HG03460 (cell line): ENCODE measurements around the gene IER3.

Source experiments
- ATAC-seq: cut with Tn5 transposase; IDR thresholded peaks from one replicate; pipeline ENCODE4 v1.9.1; 2021; ENCODE audit not compliant: unreplicated experiment

Gene IER3

DNA sequence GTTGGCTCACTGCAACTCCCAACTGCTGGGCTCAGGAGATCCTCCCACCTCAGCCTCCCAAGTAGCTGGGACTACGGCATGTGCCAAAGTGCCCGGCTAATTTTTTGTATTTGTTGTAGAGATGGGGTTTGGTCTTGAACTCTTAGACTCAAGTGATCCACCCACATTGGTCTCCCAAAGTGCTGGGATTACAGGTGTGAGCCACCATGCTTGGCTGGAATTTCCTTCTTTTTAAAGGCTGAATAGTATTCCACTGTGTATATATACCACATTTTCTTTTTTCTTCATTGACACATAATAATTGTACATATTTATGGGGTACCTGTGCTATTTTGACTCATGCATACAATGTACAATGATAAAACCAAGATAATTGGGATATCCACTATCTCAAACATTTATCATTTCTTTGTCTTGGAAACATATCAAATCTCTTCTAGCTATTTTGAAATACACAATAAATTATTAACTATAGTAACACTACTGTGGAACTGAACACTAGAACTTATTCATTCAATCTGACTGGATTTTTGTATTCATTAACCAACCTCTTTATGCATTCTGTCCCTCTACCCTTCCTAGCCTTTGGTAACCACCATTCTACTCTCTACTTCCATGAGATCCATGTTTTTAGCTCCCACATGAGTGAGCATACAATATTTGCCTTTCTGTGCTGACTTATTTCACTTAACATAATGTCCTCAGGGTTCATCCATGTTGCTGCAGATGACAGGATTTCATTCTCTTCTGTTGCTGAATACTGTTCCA is 35.1 kb downstream of the IER3 start:
- ATAC-seq = no peak

DNA sequence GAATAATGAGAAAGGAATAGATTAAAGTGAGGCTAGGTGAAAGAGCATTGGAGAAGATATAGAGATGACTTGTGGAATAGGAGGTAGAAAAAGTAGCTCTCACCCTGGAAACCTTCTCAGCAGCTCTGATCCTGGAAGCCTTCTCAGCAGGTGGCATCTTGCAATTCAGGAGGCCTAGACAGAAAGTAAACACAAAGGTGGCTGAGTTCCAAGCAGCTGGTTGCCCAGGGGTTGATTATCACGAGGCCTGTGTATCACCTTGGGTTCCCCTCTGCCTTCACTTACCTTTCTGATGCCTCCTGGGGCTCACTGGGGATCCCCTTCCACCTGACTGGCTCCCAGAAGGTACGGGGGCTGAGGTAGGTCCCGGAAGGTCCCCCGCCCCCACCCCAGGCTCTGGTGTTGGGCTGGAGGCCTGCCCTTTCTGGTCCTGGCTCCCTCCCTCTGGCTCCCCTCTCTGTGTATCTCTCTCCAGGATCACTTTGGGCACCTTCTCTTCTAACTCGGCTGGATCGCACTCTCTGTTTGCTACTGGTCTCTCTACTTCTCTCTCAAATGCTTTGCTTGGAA is 37.0 kb downstream of the IER3 start:
- ATAC-seq = no peak

DNA sequence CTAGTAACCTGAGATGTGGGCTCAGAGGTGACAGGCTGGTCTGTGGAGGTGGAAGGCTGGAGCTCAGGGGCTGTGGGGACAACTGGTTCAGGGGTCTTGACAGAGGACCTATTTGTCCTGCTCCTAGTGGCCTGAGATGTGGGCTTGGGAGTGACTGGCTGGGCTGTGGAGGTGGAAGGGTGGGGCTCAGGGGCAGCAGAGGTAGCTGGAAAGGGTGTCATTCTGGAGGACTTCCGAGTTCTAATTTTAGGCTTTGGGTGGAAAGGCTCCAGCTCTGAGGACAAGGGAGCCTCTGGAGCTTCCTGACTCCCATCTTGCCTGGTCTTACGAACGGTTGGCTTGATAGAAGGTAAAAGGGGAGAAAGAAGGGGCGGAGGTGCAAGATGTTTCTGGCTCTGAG is 38.7 kb downstream of the IER3 start:
- no peak for ATAC-seq

DNA sequence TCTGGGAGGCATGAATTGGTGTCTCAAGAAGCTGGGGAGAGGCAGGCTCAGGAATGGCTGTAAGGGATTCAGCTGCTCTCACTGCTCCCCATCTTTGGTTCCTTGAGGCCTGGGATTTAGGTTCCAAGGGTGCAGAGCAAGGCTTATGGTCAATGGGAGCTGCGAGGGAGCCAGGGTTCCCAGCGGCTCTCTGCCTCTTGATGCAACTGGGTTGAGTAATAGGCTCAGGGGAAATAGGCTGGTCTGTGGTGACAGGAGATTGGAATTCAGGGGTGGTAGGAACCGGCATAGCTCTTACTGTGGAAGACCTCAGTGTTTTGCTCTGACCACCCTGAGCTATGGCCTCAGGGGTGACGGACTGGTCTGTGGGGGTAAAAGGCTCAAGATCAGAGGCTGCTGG is 40.5 kb downstream of the IER3 start:
- ATAC-seq = no peak

DNA sequence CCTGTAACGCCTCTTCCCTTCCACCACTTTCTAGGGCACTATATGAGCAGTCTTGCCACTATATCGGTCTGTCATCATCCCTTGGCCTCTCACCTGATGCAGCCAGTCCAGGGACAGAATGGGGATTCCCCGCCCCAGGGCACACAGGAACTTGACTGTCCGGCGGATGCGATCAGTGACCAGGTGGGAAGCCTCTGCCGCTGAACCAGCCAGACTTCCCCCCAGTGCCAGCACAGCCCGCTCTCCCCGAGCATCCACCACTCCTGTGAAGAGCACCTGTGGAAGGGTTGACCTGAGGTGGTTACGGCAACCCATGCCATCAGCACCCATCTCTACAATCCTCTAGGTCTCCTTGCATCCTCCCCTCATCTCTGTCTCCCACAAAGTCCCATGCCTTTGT is 41.3 kb downstream of the IER3 start:
- no peak for ATAC-seq

DNA sequence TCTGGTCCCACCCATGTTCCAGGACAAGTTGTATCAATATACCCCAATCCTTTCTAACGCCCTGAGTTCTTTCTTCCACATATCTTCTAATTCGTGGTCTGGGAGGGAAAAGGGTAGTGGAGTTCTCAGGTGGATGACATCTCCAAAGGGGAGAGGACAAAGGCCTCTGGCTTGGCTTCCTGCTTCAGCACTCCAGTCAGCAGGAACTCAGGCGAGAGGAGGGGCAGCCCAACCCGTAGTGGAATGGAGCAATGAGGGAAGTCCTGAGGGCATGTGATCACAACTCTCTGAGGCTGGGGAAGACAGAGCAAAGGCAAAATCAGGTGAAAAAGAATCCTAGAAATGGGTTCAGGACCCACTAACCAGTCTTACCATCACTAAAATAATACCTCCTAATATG is 44.0 kb downstream of the IER3 start:
- no peak for ATAC-seq

DNA sequence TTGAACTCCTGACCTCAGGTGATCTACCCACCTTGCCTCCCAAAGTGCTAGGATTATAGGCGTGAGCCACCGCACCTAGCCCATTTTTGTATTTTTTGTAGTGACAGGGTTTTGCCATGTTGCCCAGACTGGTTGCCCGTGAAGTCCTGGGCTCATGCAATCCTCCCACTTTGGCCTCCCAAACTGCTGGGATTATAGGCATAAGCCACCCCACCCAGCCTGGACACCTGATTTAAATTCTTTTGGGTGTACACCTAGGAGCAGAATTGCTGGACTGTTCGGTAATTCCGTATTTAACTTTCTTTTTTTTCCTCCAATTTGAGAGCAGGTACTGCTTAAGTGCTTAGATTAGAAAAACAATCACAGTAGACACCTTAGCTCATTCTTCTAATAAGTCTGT is 47.9 kb downstream of the IER3 start:
- ATAC-seq = no peak
